ENCODE measurements around the gene ZCCHC13.
"Not testable (repeated sequence)": the region's sequence is repeated elsewhere in the genome, so short reads cannot be mapped to it uniquely, and the experiment has no call there.

Gene ZCCHC13

GRCh38 chrX:74304016-74304415, at the start of gene ZCCHC13:
Gene ZCCHC13 (plus strand): TSS chrX:74304180. CDS start chrX:74304267, 87 bp downstream.
- H3K9ac ChIP-seq (ENCODE audit: low read length), result no peak within 1 kb of the TSS
- H3K27me3 ChIP-seq (ENCODE audit: control insufficient read depth, insufficient read depth, low read length), result no peaks in the 10 kb centered on the region
- H3K4me1 ChIP-seq (ENCODE audit: control insufficient read depth, insufficient read depth, low read length), result no peaks in the 10 kb centered on the region
- H3K27ac ChIP-seq (ENCODE audit: low read depth, low read length), result no peak within 1 kb of the TSS
- no peaks in the 10 kb centered on the region for H3K36me3 ChIP-seq (ENCODE audit: control insufficient read depth, insufficient read depth, low read length)
- H3K4me3 ChIP-seq (ENCODE audit: low read length), result no peak within 1 kb of the TSS

GRCh38 chrX:74258111-74258510, 45.9 kb upstream of the ZCCHC13 start:
- not testable (repeated sequence) for H3K9ac ChIP-seq (ENCODE audit: low read length); H3K27me3 ChIP-seq (ENCODE audit: control insufficient read depth, insufficient read depth, low read length); H3K36me3 ChIP-seq (ENCODE audit: control insufficient read depth, insufficient read depth, low read length); H3K4me1 ChIP-seq (ENCODE audit: control insufficient read depth, insufficient read depth, low read length); H3K27ac ChIP-seq (ENCODE audit: low read depth, low read length); H3K4me3 ChIP-seq (ENCODE audit: low read length)

- no peaks in the 10 kb centered on the region for H3K27me3 ChIP-seq (ENCODE audit: control insufficient read depth, insufficient read depth, low read length)
- no peak overlapping the region for H3K9ac ChIP-seq (ENCODE audit: low read length)
- no peaks in the 10 kb centered on the region for H3K4me1 ChIP-seq (ENCODE audit: control insufficient read depth, insufficient read depth, low read length)
- no peak overlapping the region for H3K27ac ChIP-seq (ENCODE audit: low read depth, low read length)
- peaks cover 5% of the 10 kb centered on the region for H3K36me3 ChIP-seq (ENCODE audit: control insufficient read depth, insufficient read depth, low read length)
- H3K4me3 ChIP-seq (ENCODE audit: low read length), result no peak overlapping the region
Observed at GRCh38 chrX:74259885-74260491, 44.0 kb upstream of the ZCCHC13 start.

- no peak overlapping the region for H3K4me3 ChIP-seq (ENCODE audit: low read length)
- H3K27me3 ChIP-seq (ENCODE audit: control insufficient read depth, insufficient read depth, low read length), result no peaks in the 10 kb centered on the region
- H3K27ac ChIP-seq (ENCODE audit: low read depth, low read length), result no peak overlapping the region
- H3K9ac ChIP-seq (ENCODE audit: low read length), result no peak overlapping the region
- H3K4me1 ChIP-seq (ENCODE audit: control insufficient read depth, insufficient read depth, low read length), result no peaks in the 10 kb centered on the region
- peaks cover 5% of the 10 kb centered on the region for H3K36me3 ChIP-seq (ENCODE audit: control insufficient read depth, insufficient read depth, low read length)
Observed at GRCh38 chrX:74262452-74263209, 41.3 kb upstream of the ZCCHC13 start.

- no peaks in the 10 kb centered on the region for H3K36me3 ChIP-seq (ENCODE audit: control insufficient read depth, insufficient read depth, low read length)
- no peak overlapping the region for H3K9ac ChIP-seq (ENCODE audit: low read length)
- H3K27me3 ChIP-seq (ENCODE audit: control insufficient read depth, insufficient read depth, low read length), result no peaks in the 10 kb centered on the region
- H3K4me1 ChIP-seq (ENCODE audit: control insufficient read depth, insufficient read depth, low read length), result no peaks in the 10 kb centered on the region
- H3K4me3 ChIP-seq (ENCODE audit: low read length), result no peak overlapping the region
- no peak overlapping the region for H3K27ac ChIP-seq (ENCODE audit: low read depth, low read length)
Observed at GRCh38 chrX:74270393-74270792, 33.6 kb upstream of the ZCCHC13 start.

- Histone ChIP-seq H3K4me3 (ENCODE audit: low read length) (no peak overlapping the region), H3K36me3 (ENCODE audit: control insufficient read depth, insufficient read depth, low read length) (no peaks in the 10 kb centered on the region), H3K4me1 (ENCODE audit: control insufficient read depth, insufficient read depth, low read length) (no peaks in the 10 kb centered on the region), H3K9ac (ENCODE audit: low read length) (no peak overlapping the region), H3K27ac (ENCODE audit: low read depth, low read length) (no peak overlapping the region), H3K27me3 (ENCODE audit: control insufficient read depth, insufficient read depth, low read length) (no peaks in the 10 kb centered on the region)
Observed at GRCh38 chrX:74272230-74272629, 31.8 kb upstream of the ZCCHC13 start.

GRCh38 chrX:74274516-74274915, 29.5 kb upstream of the ZCCHC13 start:
- Histone ChIP-seq H3K9ac (ENCODE audit: low read length) (no peak overlapping the region), H3K27ac (ENCODE audit: low read depth, low read length) (no peak overlapping the region), H3K27me3 (ENCODE audit: control insufficient read depth, insufficient read depth, low read length) (no peaks in the 10 kb centered on the region), H3K4me1 (ENCODE audit: control insufficient read depth, insufficient read depth, low read length) (no peaks in the 10 kb centered on the region), H3K36me3 (ENCODE audit: control insufficient read depth, insufficient read depth, low read length) (peaks cover 3% of the 10 kb centered on the region), H3K4me3 (ENCODE audit: low read length) (no peak overlapping the region)

- H3K4me1 ChIP-seq (ENCODE audit: control insufficient read depth, insufficient read depth, low read length), result no peaks in the 10 kb centered on the region
- H3K27ac ChIP-seq (ENCODE audit: low read depth, low read length), result no peak overlapping the region
- H3K36me3 ChIP-seq (ENCODE audit: control insufficient read depth, insufficient read depth, low read length), result peaks cover 11% of the 10 kb centered on the region
- H3K9ac ChIP-seq (ENCODE audit: low read length), result no peak overlapping the region
- no peaks in the 10 kb centered on the region for H3K27me3 ChIP-seq (ENCODE audit: control insufficient read depth, insufficient read depth, low read length)
- H3K4me3 ChIP-seq (ENCODE audit: low read length), result no peak overlapping the region
Observed at GRCh38 chrX:74277320-74277719, 26.7 kb upstream of the ZCCHC13 start.

- H3K27ac ChIP-seq (ENCODE audit: low read depth, low read length), result no peak overlapping the region
- peaks cover 11% of the 10 kb centered on the region for H3K36me3 ChIP-seq (ENCODE audit: control insufficient read depth, insufficient read depth, low read length)
- no peaks in the 10 kb centered on the region for H3K27me3 ChIP-seq (ENCODE audit: control insufficient read depth, insufficient read depth, low read length)
- H3K9ac ChIP-seq (ENCODE audit: low read length), result no peak overlapping the region
- H3K4me1 ChIP-seq (ENCODE audit: control insufficient read depth, insufficient read depth, low read length), result no peaks in the 10 kb centered on the region
- no peak overlapping the region for H3K4me3 ChIP-seq (ENCODE audit: low read length)
Observed at GRCh38 chrX:74277846-74278245, 26.1 kb upstream of the ZCCHC13 start.

GRCh38 chrX:74280759-74281158, 23.2 kb upstream of the ZCCHC13 start:
- Histone ChIP-seq H3K9ac (ENCODE audit: low read length) (no peak overlapping the region), H3K4me3 (ENCODE audit: low read length) (no peak overlapping the region), H3K27ac (ENCODE audit: low read depth, low read length) (no peak overlapping the region), H3K36me3 (ENCODE audit: control insufficient read depth, insufficient read depth, low read length) (peaks cover 11% of the 10 kb centered on the region), H3K4me1 (ENCODE audit: control insufficient read depth, insufficient read depth, low read length) (peaks cover 6% of the 10 kb centered on the region), H3K27me3 (ENCODE audit: control insufficient read depth, insufficient read depth, low read length) (no peaks in the 10 kb centered on the region)

- Histone ChIP-seq H3K9ac (ENCODE audit: low read length) (no peak overlapping the region), H3K27ac (ENCODE audit: low read depth, low read length) (no peak overlapping the region), H3K27me3 (ENCODE audit: control insufficient read depth, insufficient read depth, low read length) (no peaks in the 10 kb centered on the region), H3K4me3 (ENCODE audit: low read length) (no peak overlapping the region), H3K4me1 (ENCODE audit: control insufficient read depth, insufficient read depth, low read length) (peaks cover 6% of the 10 kb centered on the region), H3K36me3 (ENCODE audit: control insufficient read depth, insufficient read depth, low read length) (peaks cover 7% of the 10 kb centered on the region)
Observed at GRCh38 chrX:74284391-74284952, 19.5 kb upstream of the ZCCHC13 start.

- H3K9ac ChIP-seq (ENCODE audit: low read length), result no peak overlapping the region
- H3K4me1 ChIP-seq (ENCODE audit: control insufficient read depth, insufficient read depth, low read length), result peaks cover 6% of the 10 kb centered on the region
- no peak overlapping the region for H3K4me3 ChIP-seq (ENCODE audit: low read length)
- no peaks in the 10 kb centered on the region for H3K27me3 ChIP-seq (ENCODE audit: control insufficient read depth, insufficient read depth, low read length)
- no peak overlapping the region for H3K27ac ChIP-seq (ENCODE audit: low read depth, low read length)
- H3K36me3 ChIP-seq (ENCODE audit: control insufficient read depth, insufficient read depth, low read length), result no peaks in the 10 kb centered on the region
Observed at GRCh38 chrX:74286950-74287740, 16.8 kb upstream of the ZCCHC13 start.
